ENCODE results near the gene NCK2. TPM values are rescaled to one million over a fixed set of nuclear protein-coding genes. Genes with fewer than 3 reads are reported as not detected.

Gene NCK2
- total RNA-seq, 1 donor from 2014 or later = 82.9 TPM

GRCh38 chr2:105796791-105797190 is 52.1 kb downstream of the NCK2 start:
- DNase-seq (ENCODE audit: low read depth) = no peak
- H3K27me3 ChIP-seq (ENCODE audit: control insufficient read depth, insufficient read depth, low read length) = no peaks in the 10 kb centered on the region
- no peak overlapping the region for H3K4me3 ChIP-seq (ENCODE audit: low read depth, low read length)
- H3K36me3 ChIP-seq (ENCODE audit: control insufficient read depth, insufficient read depth, low read length) = no peaks in the 10 kb centered on the region
- TF ChIP-seq CTCF (IDR thresholded peaks at IDR 0.05; ENCODE audit: insufficient read depth, low read length, poor library complexity, severe bottlenecking) = no peak

- no peak for TF ChIP-seq CTCF (IDR thresholded peaks at IDR 0.05; ENCODE audit: insufficient read depth, low read length, poor library complexity, severe bottlenecking)
Measured at GRCh38 chr2:105797298-105797819, 52.6 kb downstream of the NCK2 start.

GRCh38 chr2:105798595-105798994 is 53.9 kb downstream of the NCK2 start:
- Histone ChIP-seq H3K36me3 (ENCODE audit: control insufficient read depth, insufficient read depth, low read length) (no peaks in the 10 kb centered on the region), H3K27me3 (ENCODE audit: control insufficient read depth, insufficient read depth, low read length) (no peaks in the 10 kb centered on the region), H3K4me3 (ENCODE audit: low read depth, low read length) (no peak overlapping the region)
- TF ChIP-seq CTCF (IDR thresholded peaks at IDR 0.05; ENCODE audit: insufficient read depth, low read length, poor library complexity, severe bottlenecking) = no peak
- no peak for DNase-seq (ENCODE audit: low read depth)

More at GRCh38 chr2:105797298-105797819, 52.6 kb downstream of the NCK2 start:
- Histone ChIP-seq H3K27me3 (ENCODE audit: control insufficient read depth, insufficient read depth, low read length) (no peaks in the 10 kb centered on the region), H3K4me3 (ENCODE audit: low read depth, low read length) (no peak overlapping the region), H3K36me3 (ENCODE audit: control insufficient read depth, insufficient read depth, low read length) (no peaks in the 10 kb centered on the region)
- DNase-seq (ENCODE audit: low read depth) = no peak

GRCh38 chr2:105800036-105800713 is 55.5 kb downstream of the NCK2 start:
- no peaks in the 10 kb centered on the region for H3K27me3 ChIP-seq (ENCODE audit: control insufficient read depth, insufficient read depth, low read length)
- no peak for DNase-seq (ENCODE audit: low read depth)
- no peaks in the 10 kb centered on the region for H3K36me3 ChIP-seq (ENCODE audit: control insufficient read depth, insufficient read depth, low read length)
- no peak for TF ChIP-seq CTCF (IDR thresholded peaks at IDR 0.05; ENCODE audit: insufficient read depth, low read length, poor library complexity, severe bottlenecking)
- no peak overlapping the region for H3K4me3 ChIP-seq (ENCODE audit: low read depth, low read length)

- TF ChIP-seq CTCF (IDR thresholded peaks at IDR 0.05; ENCODE audit: insufficient read depth, low read length, poor library complexity, severe bottlenecking) = no peak
- no peak for DNase-seq (ENCODE audit: low read depth)
- no peaks in the 10 kb centered on the region for H3K27me3 ChIP-seq (ENCODE audit: control insufficient read depth, insufficient read depth, low read length)
- H3K36me3 ChIP-seq (ENCODE audit: control insufficient read depth, insufficient read depth, low read length) = no peaks in the 10 kb centered on the region
- H3K4me3 ChIP-seq (ENCODE audit: low read depth, low read length) = no peak overlapping the region
Measured at GRCh38 chr2:105800953-105801635, 56.4 kb downstream of the NCK2 start.
